Measurements from ENCODE around the gene PPP6C.

PPP6C gene

DNA sequence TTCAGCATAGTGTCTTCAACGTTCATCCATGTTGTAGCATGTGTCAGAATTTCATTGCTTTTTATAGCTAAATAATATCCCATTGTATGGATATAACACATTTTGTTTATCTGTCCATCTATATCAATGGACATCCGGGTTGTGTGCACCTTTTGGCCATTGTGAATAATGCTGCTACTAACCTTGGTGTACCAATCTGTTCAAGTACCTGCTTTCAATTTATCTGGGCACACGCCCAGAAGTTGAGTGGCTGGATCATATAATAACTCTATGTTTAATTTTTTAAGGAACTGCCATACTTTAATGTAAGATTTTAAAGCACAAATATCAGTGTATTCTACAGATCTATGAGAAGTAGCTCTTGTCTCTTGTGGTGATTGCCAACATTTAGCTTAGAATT is 89.8 kb downstream of the PPP6C start:
- DNase-seq (ENCODE audit: extremely low read depth in 1 of 2, low read depth in 1 of 2): no peak
